Activated CD4-positive, CD25-positive, alpha-beta regulatory T cell treated with anti-CD3 and anti-CD28 coated beads, Interleukin-2, amount 50 U/mL, for 72 hours (primary cell): ENCODE results near the gene RALGAPB.
"Not testable (repeated sequence)": the region's sequence is repeated elsewhere in the genome, so short reads cannot be mapped to it uniquely, and the experiment has no call there.

Experiments used
- DNase-seq: peaks from one replicate; pipeline ENCODE4 v3.0.0; 2021

The RALGAPB gene

DNA sequence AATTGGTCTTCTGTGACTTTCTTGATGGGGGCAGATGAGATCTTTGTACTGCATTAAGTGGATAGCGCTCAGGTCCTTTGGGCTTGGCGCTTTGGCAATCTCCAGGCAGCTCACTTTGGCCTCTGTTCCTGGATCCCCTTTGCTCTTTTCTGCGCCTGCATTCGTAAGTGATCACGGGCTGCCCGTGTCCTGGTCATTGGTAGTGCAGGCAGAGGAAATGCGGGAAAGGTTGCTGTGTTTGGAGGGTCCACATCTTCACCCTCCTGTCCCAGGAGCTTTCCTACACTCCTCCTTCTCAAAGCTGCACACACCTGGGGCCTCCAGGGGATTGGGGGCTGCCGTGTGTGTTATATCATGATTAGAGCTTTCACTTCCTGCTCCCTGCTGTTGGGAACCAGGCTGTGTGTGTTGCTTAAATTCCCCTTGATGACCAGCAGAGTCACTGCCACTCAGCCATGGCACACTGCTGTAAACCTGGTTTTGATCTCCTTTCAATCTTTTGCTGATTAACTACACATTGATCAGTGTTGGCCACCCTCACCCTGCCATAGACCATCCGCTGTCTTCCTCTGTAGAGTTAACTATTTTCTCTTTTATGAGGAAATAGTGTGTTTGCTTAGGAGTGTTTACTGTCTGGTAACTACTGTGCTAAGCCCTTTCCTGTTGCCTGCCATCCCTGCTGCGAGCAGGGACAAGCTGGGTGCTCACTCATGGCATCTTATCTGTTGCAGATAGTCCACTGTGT lies 24.5 kb upstream of the RALGAPB start:
- no peak for DNase-seq

DNA sequence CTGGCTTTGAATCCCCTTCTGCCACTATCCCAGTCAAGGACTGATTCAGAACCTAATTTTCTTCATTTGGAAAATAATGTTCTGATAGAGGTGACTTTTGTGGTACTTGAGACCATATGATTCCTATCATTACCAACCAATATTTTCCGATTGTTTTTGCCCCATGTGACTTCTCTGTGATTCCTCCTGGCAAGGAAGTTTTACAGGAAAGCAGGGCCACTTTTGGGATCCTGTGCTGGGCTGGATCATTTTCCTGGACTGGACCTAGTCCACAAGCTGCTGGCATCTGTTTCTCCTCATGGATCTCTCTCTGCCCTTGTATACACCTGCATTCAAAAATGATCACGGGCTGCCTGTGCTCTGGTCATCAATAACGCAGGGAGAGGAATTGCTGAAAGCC lies 23.6 kb upstream of the RALGAPB start:
- DNase-seq: no peak

DNA sequence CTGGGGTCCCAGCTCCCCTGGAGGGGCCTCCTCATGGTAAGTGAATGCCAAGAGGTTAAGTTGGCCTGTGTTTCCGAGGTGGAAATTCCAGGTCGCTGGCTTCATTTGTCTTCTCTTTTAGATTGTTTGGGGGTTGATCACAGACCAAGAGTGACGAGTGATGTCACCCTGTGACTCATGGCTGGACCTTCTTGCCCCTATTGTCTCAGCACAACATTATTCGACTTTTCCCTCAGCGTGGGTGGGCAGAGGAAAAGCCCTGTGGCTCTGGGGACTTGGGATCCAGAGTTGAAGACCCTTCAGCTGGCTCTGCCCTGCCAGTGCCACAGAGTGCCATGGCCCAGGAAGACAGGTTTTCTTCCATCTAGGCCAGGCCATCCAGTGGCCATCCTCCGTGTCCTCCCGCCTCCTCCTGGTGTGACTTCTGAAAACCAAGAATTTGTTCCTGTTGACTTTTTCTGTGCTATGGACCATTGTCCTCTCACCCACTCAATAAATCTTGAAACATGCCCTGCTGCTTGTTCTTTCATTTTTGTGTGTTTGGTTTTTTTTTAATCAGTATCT lies 22.1 kb upstream of the RALGAPB start:
- no peak for DNase-seq

DNA sequence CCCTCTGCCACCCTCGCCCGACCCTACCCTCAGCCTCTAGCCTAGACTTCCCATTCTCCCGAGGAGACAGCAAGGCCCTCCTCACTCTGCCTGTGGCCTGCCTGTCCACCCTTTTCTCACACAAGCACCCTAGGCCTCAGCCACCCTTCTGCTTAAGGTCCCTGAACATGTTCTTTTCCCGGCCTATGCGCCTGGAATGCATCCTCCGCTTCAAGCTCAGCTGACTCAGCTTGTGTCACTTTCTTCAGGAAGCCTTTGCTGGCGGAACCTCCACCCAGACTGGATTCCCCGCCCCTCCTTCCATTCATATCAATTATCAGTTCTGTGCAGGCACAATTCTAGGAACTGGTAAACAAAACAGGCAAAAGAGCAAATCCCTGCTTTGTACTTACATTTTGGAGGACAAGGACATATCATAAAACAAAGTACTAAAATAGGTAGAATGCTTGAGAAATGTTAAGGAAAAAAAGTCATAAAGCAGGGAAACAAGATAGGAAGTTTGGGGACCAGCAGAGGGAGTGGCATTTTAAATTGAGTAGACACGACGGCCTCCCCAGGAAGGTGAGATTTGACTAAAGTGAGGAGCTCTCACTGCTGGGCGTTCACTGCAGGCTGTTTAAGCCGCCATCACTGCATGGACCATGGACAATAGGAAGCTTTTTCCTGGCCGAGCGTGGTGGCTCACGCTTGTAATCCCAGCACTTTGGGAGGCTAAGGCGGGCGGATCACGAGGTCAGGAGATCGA lies 19.6 kb upstream of the RALGAPB start:
- DNase-seq: no peak

DNA sequence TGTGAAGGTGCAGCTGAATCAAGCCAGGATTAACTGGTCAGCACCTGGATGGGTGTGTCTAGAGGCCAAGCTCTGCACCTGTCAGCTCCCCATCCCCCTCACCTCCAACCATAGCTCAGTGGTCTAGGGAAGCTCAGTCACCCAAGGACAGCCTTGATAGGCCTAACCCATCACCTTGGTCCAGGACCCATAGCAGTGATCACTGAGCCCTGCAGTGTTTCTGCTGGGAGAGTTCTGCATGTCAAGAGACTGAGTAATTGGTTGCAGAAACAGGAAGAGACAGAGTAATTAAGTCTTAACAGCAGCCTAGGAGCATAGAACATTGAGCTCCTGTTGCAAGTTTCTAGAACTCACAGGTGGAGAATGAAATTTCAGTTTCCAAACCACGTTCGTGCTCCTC lies 18.7 kb upstream of the RALGAPB start:
- DNase-seq: no peak

DNA sequence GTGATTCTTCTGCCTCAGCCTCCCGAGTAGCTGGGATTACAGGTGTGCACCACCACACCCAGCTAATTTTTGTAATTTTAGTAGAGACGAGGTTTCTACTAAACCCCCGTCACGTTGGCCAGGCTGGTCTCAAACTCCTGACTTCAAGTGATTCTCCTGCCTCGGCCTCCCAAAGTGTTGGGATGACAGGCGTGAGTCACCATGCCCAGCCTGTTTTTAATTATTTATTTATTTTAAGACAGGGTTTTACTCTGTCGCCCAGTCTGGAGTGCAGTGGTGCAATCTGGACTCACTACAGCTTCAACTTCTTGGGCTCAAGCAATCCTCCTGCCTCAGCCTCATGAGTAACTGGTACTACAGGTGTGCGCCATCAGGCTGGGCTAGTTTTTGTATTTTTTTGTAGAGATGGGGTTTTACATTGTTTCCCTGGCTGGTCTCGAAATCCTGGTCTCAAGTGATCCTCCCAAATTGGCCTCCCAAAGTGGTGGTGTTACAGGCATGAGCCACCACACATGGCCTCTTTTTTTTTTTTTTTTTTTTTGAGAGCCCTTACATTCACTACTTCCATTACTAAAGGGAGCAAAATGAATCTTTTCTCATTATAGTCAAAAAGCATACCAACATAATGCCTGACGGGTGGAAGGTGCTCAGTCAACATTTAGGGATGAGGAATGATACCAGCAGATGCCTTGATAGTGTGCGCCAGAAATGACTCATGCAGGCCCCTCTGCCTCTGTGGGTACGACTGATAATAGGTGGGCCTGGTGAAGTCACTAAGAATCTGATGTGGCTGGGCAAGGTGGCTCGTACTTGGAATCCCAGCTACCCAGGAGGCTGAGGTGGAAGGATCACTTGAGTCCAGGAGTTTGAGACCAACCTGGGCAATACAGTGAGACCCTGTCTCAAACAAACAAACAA lies 17.8 kb upstream of the RALGAPB start:
- no peak for DNase-seq

DNA sequence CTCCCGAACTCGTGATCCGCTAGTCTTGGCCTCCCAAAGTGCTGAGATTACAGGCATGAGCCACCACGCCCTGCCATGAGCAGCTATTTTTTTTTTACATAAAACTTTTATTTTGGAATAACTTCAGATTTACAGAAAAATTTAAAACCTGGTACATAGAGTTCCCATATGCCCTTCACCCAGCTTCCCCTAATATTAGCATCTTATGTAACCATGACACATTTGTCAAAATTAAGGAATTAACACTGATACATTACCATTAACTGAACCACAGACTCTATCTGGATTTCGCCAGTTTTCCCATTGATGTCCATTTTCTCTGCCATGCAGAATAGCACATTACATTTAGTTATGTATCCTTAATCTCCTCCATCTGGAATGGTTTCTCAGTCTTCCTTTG lies 14.3 kb upstream of the RALGAPB start:
- DNase-seq: no peak

DNA sequence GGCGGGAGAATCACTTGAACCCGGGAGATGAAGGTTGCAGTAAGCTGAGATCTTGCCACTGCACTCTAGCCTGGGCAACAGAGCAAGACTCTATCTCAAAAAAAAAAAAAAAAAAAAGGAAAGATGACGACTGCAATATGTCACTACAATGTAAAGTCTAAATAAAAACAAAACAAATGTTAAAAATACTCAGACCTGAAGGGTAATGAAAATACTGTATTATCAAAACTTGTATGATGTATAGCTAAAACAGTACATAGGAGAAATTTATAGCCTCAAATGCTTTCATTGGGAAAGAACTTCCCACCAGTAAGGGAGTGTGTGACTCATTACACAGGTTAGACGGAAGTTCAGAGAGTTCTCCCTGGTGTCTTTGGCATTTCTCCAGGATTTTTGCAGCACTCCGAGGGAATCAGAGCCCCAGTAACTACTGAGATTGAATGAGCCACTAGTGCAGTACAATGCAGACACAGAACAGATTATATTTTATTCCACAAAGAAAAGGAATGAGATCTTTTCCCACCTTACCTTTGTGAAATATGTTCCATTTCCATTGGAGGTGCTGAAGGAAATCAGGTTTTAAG lies 12.5 kb upstream of the RALGAPB start:
- no peak for DNase-seq

DNA sequence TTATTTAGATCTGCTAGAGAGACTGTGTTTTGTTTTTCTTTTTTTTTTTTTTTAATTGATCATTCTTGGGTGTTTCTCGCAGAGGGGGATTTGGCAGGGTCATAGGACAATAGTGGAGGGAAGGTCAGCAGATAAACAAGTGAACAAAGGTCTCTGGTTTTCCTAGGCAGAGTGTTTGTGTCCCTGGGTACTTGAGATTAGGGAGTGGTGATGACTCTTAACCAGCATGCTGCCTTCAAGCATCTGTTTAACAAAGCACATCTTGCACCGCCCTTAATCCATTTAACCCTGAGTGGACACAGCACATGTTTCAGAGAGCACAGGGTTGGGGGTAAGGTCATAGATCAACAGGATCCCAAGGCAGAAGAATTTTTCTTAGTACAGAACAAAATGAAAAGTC lies 12.0 kb upstream of the RALGAPB start:
- not testable (repeated sequence) for DNase-seq

DNA sequence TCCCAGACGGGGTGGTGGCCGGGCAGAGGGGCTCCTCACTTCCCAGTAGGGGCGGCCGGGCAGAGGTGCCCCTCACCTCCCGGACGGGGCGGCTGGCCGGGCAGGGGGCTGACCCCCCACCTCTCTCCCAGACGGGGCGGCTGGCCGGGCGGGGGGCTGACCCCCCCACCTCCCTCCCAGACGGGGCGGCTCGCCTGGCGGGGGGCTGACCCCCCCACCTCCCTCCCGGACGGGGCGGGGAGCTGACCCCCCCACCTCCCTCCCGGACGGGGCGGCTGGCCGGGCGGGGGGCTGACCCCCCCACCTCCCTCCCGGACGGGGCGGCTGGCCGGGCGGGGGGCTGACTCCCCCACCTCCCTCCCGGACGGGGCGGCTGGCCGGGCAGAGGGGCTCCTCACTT lies 11.5 kb upstream of the RALGAPB start:
- not testable (repeated sequence) for DNase-seq

DNA sequence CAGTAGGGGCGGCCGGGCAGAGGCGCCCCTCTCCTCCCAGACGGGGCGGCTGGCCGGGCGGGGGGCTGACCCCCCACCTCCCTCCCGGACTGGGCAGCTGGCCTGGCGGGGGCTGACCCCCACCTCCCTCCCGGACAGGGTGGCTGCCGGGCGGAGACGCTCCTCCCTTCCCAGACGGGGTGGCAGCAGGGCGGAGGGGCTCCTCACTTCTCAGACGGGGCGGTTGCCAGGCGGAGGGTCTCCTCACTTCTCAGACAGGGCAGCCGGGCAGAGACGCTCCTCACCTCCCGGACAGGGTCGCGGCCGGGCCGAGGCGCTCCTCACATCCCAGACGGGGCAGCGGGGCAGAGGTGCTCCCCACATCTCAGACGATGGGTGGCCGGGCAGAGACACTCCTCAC lies 11.1 kb upstream of the RALGAPB start:
- DNase-seq: not testable (repeated sequence)

DNA sequence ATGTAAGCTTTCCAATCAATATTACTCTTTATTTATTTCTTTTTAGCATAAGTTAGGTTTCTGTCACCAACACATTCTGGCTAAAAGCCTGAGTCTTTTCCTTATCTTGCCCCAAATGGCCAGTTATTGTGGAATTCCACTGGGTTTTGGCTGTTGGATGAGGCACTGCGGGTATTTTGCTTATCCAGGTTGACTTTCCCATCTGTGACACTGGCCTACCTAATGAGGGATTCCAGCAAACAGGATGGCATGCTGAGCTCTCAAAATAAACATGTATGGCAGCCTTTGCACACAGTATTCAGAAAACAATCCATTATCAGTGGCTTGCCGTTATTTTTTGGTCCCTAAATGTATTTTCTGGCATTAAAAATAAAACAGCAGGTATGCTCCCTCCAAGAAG lies 6.5 kb upstream of the RALGAPB start:
- no peak for DNase-seq

DNA sequence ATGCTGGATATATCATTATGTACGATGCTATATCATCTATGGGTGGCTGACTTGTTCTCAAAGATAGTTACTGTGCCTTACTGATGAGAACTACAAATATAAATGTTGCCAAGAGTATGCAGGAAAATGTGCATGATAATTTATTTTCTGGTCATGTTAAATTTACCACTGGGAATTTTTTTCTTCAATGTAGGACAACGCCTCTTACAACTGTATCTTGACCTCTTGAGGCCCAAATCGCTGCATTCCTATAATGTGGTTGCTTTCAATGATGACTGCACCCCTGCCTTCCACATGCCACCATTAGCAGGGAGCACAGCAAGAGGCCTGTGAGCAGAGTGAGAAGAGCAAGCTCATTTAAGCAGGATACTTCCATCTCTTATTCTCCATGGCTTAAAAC lies 5.7 kb upstream of the RALGAPB start:
- no peak for DNase-seq

DNA sequence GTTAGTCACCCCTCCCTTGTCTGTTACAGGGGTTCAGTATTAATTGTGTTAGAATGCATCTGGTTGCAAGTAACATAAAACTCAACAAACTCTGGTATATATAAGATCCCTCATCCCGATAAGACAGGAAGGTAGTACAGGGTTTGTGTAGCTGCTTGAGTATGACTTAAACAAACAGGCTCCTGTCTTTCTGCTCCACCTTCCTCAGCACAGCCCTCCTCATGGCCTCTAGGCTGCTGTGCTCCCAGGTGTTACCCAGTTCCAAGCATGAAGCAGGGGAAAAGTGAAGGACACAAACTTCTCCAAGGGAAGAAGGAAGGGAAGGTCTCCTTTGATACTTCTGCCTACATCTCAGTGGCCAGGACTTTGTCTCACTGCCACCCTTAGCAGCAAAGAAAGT lies 1.4 kb upstream of the RALGAPB start:
- no peak for DNase-seq

DNA sequence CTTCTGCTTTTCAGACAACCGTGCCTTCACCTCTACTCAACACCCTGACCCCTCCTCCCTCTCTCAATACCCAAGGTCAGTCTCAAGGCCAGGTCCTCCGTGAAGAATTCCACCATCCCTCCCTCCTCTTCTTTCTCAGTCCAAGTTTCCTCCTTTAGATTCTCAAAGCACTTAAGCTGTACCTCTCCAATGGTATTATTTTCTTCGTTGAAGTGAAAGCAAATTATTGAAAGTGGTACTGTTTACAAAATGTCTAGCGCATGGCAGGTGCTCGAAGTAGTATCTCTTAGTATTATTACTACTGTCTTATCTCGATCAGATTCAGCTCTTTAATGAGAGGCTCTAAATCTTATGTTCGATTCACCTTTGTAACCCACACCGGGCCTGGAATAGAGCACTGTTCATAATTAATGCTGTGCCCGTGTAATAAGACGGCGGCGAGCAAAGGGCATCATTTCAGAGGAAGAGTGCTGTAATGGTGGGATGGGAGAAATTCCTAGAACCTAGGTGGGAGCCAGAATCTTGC lies 593 bp upstream of the RALGAPB start:
- no peak for DNase-seq

DNA sequence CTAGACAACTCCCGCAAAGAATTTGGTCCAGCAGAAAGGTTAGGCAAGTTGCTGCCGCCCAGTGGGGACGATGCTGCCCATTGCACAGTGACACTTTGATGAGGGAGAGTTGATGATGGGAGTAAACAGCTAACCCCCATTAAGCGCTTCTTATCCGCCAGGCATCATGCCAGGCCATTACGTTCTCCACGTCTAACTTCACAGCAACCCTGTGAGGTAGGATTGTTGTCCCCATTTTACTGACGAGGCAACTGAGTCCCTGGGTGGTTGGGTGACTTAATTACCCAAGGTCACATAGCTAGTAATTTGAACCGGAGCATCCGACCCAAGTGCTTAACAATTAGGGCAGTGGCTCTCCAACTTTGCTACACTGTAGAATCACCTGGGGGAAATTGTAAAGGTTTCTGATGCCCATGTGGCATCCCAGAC lies 738 bp downstream of the RALGAPB start:
- DNase-seq: no peak

DNA sequence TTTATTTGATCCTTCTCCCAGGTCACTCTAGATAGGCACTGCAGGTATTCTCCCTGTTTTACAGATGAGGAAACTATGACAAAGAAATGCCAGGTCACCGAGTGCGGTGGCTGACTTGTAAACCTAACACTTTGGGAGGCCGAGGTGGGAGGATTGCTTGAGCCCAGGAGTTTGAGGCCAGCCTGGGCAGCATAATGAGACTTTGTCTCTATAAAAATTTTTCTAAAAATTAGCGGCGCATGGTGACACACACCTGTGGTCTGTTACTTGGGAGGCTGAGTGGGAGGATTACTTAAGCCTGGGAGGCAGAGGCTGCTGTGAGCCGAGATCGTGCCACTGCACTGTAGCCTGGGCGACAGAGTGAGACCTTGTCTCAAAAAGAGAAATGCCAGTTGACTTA lies 5.1 kb downstream of the RALGAPB start:
- DNase-seq: no peak

DNA sequence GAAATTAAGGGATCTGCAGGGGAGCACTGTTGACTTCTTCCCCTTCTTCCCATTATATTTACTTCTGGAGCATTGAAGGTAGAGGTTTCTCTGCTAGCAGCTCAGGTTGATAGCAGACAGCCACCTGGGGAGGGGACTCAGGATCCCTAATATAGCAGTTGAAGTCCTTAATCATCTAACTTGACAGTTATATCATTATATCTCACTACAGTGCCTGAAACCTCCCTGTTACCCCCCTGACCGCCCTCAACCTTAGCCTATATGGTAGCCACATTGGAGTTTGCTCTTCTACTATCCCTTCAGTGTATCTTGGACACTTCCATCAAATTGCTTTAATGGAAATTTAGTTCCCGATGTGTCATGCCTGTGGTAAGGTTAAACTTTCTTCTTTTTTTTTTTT lies 7.0 kb downstream of the RALGAPB start:
- no peak for DNase-seq

DNA sequence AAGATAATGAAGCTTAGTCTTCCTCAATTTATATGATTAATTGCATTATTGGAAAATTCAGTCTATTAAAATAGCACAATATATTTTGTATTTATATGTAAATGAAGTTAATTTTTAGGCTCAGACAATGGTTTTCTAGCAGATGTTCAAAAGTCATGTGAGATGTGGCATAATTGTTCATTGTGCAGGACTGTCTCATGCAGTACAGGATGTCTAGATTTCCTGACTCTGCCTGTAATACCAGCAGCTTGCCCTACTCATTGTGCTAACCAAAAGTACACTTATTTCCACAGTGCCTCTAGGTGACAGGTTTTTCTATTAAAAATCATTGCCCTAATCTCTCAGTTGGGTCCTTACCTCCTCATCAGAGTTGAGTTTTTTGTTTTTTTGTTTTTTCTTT lies 12.4 kb downstream of the RALGAPB start:
- DNase-seq: no peak

DNA sequence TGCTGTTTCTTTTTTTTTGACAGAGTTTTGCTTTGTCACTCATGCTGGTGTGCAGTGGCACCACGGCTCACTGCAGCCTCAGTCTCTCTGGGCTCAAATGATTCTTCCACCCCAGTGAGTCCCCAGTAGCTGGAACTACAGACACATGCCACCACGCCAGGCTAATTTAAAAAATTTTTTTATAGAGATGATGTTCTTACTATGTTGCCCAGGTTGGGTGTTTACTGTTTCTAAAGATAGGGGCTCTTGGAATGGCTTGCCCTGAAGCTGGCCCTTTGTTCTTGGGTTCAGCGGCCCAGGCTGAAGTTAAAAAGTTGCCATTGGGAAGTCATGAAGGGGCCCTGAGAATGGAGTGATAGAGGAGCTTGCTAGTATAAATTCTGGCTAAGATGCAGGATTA lies 16.5 kb downstream of the RALGAPB start:
- no peak for DNase-seq

DNA sequence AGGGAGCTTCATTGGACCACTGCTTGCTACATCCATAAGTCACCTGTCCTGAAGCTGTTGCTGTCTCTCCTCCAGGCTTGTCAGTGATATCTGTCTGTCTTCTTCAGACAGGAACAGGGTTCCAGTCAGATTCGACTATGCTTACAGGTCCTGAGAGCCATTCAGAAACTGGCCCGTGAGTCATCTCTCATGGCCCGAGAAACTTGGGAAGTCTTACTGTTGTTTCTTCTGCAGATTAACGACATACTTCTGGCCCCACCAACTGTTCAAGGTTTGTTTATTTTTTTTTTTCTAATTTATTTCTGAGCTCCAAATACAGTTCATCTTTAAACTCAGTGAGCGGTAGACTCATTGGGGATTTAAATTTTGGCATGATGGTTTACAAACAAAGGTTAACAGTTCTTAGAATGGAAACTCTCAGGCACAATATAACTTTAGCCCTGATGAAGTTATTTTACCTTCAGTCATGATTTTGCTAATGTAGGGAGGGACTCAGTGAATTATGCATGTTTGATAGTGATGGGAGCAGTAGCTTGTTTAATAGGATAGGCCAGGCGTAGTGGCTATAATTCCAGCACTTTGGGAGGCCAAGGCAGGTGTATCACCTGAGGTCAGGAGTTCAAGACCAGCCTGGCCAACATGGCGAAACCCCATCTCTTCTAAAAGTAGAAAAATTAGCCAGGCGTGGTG lies 24.7 kb downstream of the RALGAPB start:
- DNase-seq: no peak

DNA sequence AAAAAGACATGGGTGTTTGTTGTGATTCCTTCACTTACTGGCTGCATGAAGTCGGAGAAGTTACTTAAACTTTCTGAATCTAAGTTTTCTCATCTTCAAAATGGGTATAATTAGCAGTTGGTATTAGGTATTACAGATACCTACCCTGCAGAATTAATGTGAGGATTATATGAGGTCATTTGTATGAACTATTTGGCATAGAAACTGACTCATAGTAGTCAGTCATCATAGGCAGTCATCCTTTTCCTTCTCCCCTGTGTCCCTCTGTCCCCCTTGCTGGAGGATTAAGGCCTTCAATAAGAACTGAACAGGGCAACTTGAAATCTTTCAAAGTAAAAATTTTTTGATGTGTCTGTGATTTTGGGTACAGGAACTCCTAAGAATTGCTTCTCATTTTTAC lies 26.3 kb downstream of the RALGAPB start:
- DNase-seq: no peak
